Loucy (cell line): ENCODE results near the gene GRIK2.

Experiments used
- H2AFZ ChIP-seq: fragments of 200-600 bp; sonication (generic); 2 replicates; pipeline ENCODE4 v1.6.0; 2016; ENCODE audit warnings: antibody characterized with exemption, mild to moderate bottlenecking, low read length, moderate library complexity
- H3F3A ChIP-seq: fragments of 200-600 bp; 2 replicates; pipeline ENCODE4 v1.6.0; 2016; ENCODE audit warnings: antibody characterized with exemption, low read depth, mild to moderate bottlenecking
- H3K27me3 ChIP-seq: fragments of 200-600 bp; sonication (generic); 2 replicates; pipeline ENCODE4 v1.6.1; 2014; ENCODE audit warnings: low read length, mild to moderate bottlenecking; ENCODE audit not compliant: insufficient read depth, poor library complexity, severe bottlenecking
- H3K36me3 ChIP-seq: fragments of 200-600 bp; sonication (generic); 2 replicates; pipeline ENCODE4 v1.6.1; 2016; ENCODE audit warnings: low read length; ENCODE audit not compliant: insufficient read depth
- H3K4me1 ChIP-seq: fragments of 200-600 bp; sonication (generic); 2 replicates; pipeline ENCODE4 v1.5.1; 2014; ENCODE audit warnings: low read length, mild to moderate bottlenecking; ENCODE audit not compliant: insufficient read depth, poor library complexity, severe bottlenecking
- H3K4me2 ChIP-seq: fragments of 200-600 bp; sonication (generic); 2 replicates; pipeline ENCODE4 v1.6.0; 2014; ENCODE audit warnings: antibody characterized with exemption, low read length, low read depth, mild to moderate bottlenecking; ENCODE audit not compliant: poor library complexity, severe bottlenecking
- H3K4me3 ChIP-seq: fragments of 200-600 bp; sonication (generic); 2 replicates; pipeline ENCODE4 v1.5.1; 2014; ENCODE audit warnings: low read length, mild to moderate bottlenecking, mixed read lengths; ENCODE audit not compliant: poor library complexity, severe bottlenecking
- H3K79me2 ChIP-seq: fragments of 200-600 bp; sonication (generic); 2 replicates; pipeline ENCODE4 v1.6.1; 2014; ENCODE audit warnings: low read length; ENCODE audit not compliant: insufficient read depth
- H3K9ac ChIP-seq: fragments of 200-600 bp; sonication (generic); 2 replicates; pipeline ENCODE4 v1.6.0; 2014; ENCODE audit warnings: mild to moderate bottlenecking, low read depth, low read length, moderate library complexity; ENCODE audit not compliant: poor library complexity, severe bottlenecking
- H3K9me2 ChIP-seq: fragments of 200-600 bp; sonication (generic); replicated peaks from 2 replicates; pipeline ENCODE4 v1.6.1; 2016; ENCODE audit warnings: low read depth, low read length, mixed read lengths
- H3K9me3 ChIP-seq: fragments of 200-600 bp; sonication (generic); 2 replicates; pipeline ENCODE4 v1.6.1; 2014; ENCODE audit warnings: mild to moderate bottlenecking, antibody characterized with exemption, low read length, low read depth; ENCODE audit not compliant: insufficient read depth
- H4K20me1 ChIP-seq: fragments of 200-600 bp; sonication (generic); 2 replicates; pipeline ENCODE4 v1.6.0; 2014; ENCODE audit warnings: antibody characterized with exemption, low read length, mild to moderate bottlenecking; ENCODE audit not compliant: insufficient read depth, poor library complexity, severe bottlenecking
- CTCF ChIP-seq: fragments of 200-600 bp; sonication (generic); conservative IDR thresholded peaks from 2 replicates; pipeline ENCODE4 v1.5.1; 2014; ENCODE audit warnings: mild to moderate bottlenecking, antibody characterized with exemption, low read length
- EZH2phosphoT487 ChIP-seq: fragments of 200-600 bp; IDR thresholded peaks from 2 replicates; pipeline ENCODE4 v1.6.1; 2018; ENCODE audit warnings: antibody characterized with exemption, mild to moderate bottlenecking, moderate library complexity, borderline replicate concordance

Gene GRIK2

GRCh38 chr6:101728388-101728787 lies 334.9 kb downstream of the GRIK2 start:
- no peaks in the 10 kb centered on the region for H3K9me3 ChIP-seq

GRCh38 chr6:101728956-101729355 lies 335.4 kb downstream of the GRIK2 start:
- no peaks in the 10 kb centered on the region for H3K9me2 ChIP-seq
- H3K9ac ChIP-seq = no peak overlapping the region
- no peaks in the 10 kb centered on the region for H3K4me1 ChIP-seq
- H3F3A ChIP-seq = no peaks in the 10 kb centered on the region
- H2AFZ ChIP-seq = no peak overlapping the region
- no peaks in the 10 kb centered on the region for H3K79me2 ChIP-seq
- H3K36me3 ChIP-seq = no peaks in the 10 kb centered on the region
- TF ChIP-seq EZH2phosphoT487 = no peak
- TF ChIP-seq CTCF = no peak
- H3K4me3 ChIP-seq = no peak overlapping the region
- no peaks in the 10 kb centered on the region for H3K9me3 ChIP-seq
- no peaks in the 10 kb centered on the region for H3K27me3 ChIP-seq
- no peak overlapping the region for H3K4me2 ChIP-seq
- no peaks in the 10 kb centered on the region for H4K20me1 ChIP-seq

More at GRCh38 chr6:101728388-101728787, 334.9 kb downstream of the GRIK2 start:
- Histone ChIP-seq H2AFZ (no peak overlapping the region), H4K20me1 (no peaks in the 10 kb centered on the region), H3K9me2 (no peaks in the 10 kb centered on the region), H3K4me2 (no peak overlapping the region), H3K4me1 (no peaks in the 10 kb centered on the region), H3K79me2 (no peaks in the 10 kb centered on the region), H3F3A (no peaks in the 10 kb centered on the region), H3K36me3 (no peaks in the 10 kb centered on the region), H3K4me3 (no peak overlapping the region), H3K27me3 (no peaks in the 10 kb centered on the region), H3K9ac (no peak overlapping the region)
- no peak for TF ChIP-seq EZH2phosphoT487

GRCh38 chr6:101730954-101731353 lies 337.4 kb downstream of the GRIK2 start:
- Histone ChIP-seq H3K27me3 (no peaks in the 10 kb centered on the region), H3F3A (no peaks in the 10 kb centered on the region), H4K20me1 (no peaks in the 10 kb centered on the region), H3K4me1 (no peaks in the 10 kb centered on the region), H3K36me3 (no peaks in the 10 kb centered on the region), H3K79me2 (no peaks in the 10 kb centered on the region), H3K4me2 (no peak overlapping the region), H3K4me3 (no peak overlapping the region), H3K9me2 (no peaks in the 10 kb centered on the region), H3K9me3 (no peaks in the 10 kb centered on the region), H3K9ac (no peak overlapping the region), H2AFZ (no peak overlapping the region)
- no peak for TF ChIP-seq CTCF
- no peak for TF ChIP-seq EZH2phosphoT487

- Histone ChIP-seq H4K20me1 (no peaks in the 10 kb centered on the region), H3K4me2 (no peak overlapping the region), H3F3A (no peaks in the 10 kb centered on the region), H3K27me3 (no peaks in the 10 kb centered on the region), H3K4me3 (no peak overlapping the region), H3K4me1 (no peaks in the 10 kb centered on the region), H3K9ac (no peak overlapping the region), H3K36me3 (no peaks in the 10 kb centered on the region), H2AFZ (no peak overlapping the region), H3K9me2 (no peaks in the 10 kb centered on the region), H3K79me2 (no peaks in the 10 kb centered on the region), H3K9me3 (no peaks in the 10 kb centered on the region)
- no peak for TF ChIP-seq EZH2phosphoT487
- no peak for TF ChIP-seq CTCF
Observed at GRCh38 chr6:101733899-101734298, 340.4 kb downstream of the GRIK2 start.
